Astrocyte (in vitro differentiated cells and primary cell): ENCODE measurements around the gene PEX11A.

Source experiments
- EZH2 ChIP-seq: IDR thresholded peaks from 2 replicates; pipeline ENCODE4 v1.6.1; 2012; ENCODE audit warnings: mild to moderate bottlenecking, low read length, inconsistent platforms; ENCODE audit not compliant: insufficient read depth
- TF ChIP-seq, protein P1 (sequence below): IDR thresholded peaks from 2 replicates; pipeline ENCODE4 v1.5.1; 2011; ENCODE audit warnings: low read depth, mild to moderate bottlenecking, inconsistent platforms, low read length, moderate library complexity; ENCODE audit not compliant: insufficient read depth

GRCh38 chr15:89723031-89723430 lies 32.5 kb upstream of the PEX11A start:
- TF ChIP-seq, protein P1, sequence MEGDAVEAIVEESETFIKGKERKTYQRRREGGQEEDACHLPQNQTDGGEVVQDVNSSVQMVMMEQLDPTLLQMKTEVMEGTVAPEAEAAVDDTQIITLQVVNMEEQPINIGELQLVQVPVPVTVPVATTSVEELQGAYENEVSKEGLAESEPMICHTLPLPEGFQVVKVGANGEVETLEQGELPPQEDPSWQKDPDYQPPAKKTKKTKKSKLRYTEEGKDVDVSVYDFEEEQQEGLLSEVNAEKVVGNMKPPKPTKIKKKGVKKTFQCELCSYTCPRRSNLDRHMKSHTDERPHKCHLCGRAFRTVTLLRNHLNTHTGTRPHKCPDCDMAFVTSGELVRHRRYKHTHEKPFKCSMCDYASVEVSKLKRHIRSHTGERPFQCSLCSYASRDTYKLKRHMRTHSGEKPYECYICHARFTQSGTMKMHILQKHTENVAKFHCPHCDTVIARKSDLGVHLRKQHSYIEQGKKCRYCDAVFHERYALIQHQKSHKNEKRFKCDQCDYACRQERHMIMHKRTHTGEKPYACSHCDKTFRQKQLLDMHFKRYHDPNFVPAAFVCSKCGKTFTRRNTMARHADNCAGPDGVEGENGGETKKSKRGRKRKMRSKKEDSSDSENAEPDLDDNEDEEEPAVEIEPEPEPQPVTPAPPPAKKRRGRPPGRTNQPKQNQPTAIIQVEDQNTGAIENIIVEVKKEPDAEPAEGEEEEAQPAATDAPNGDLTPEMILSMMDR: no peak
- TF ChIP-seq EZH2: no peak
